GM23338 (cell line): ENCODE measurements around the gene PHKG2. TPM values are rescaled to one million over a fixed set of nuclear protein-coding genes. Genes with fewer than 3 reads are reported as not detected.

Experiments
- ATAC-seq: fragments of 200-7000 bp; cut with Tn5 transposase; 3 replicates; pipeline ENCODE4 v1.9.1; 2020
- DNase-seq: peaks from one replicate; pipeline ENCODE4 v3.0.0-alpha.2; 2015; ENCODE audit warnings: low spot score
- H2AFZ ChIP-seq: fragments of 200-600 bp; sonication (generic); 2 replicates; pipeline ENCODE4 v1.8.0; 2016; ENCODE audit warnings: antibody characterized with exemption, mild to moderate bottlenecking, moderate library complexity
- H3F3A ChIP-seq: fragments of 200-600 bp; sonication (generic); replicated peaks from 2 replicates; pipeline ENCODE4 v1.8.0; 2017; ENCODE audit warnings: antibody characterized with exemption, mixed run types, low read depth
- H3K27ac ChIP-seq: fragments of 200-600 bp; sonication (generic); 2 replicates; pipeline ENCODE4 v1.6.1; 2016; ENCODE audit warnings: low read depth
- H3K27me3 ChIP-seq: fragments of 200-600 bp; sonication (generic); 2 replicates; pipeline ENCODE4 v1.8.0; 2016; ENCODE audit warnings: mild to moderate bottlenecking, mixed run types, moderate library complexity; ENCODE audit not compliant: insufficient read depth
- H3K36me3 ChIP-seq: fragments of 200-600 bp; sonication (generic); 2 replicates; pipeline ENCODE4 v1.8.0; 2016; ENCODE audit warnings: mild to moderate bottlenecking; ENCODE audit not compliant: insufficient read depth
- H3K4me1 ChIP-seq: fragments of 200-600 bp; sonication (generic); 2 replicates; pipeline ENCODE4 v1.8.0; 2016; ENCODE audit warnings: mild to moderate bottlenecking, moderate library complexity; ENCODE audit not compliant: insufficient read depth
- H3K4me2 ChIP-seq: fragments of 200-600 bp; sonication (generic); 2 replicates; pipeline ENCODE4 v1.7.1; 2017; ENCODE audit warnings: mixed run types
- H3K4me3 ChIP-seq: fragments of 200-600 bp; sonication (generic); 2 replicates; pipeline ENCODE4 v1.6.1; 2016; ENCODE audit warnings: mixed run types
- H3K79me2 ChIP-seq: fragments of 200-600 bp; sonication (generic); replicated peaks from 2 replicates; pipeline ENCODE4 v1.8.0; 2017; ENCODE audit warnings: mild to moderate bottlenecking; ENCODE audit not compliant: insufficient read depth
- H3K9me2 ChIP-seq: fragments of 200-600 bp; sonication (generic); 2 replicates; pipeline ENCODE4 v1.8.0; 2017; ENCODE audit not compliant: insufficient read depth
- H4K20me1 ChIP-seq: fragments of 200-600 bp; sonication (generic); replicated peaks from 2 replicates; pipeline ENCODE4 v1.8.0; 2017; ENCODE audit warnings: mild to moderate bottlenecking; ENCODE audit not compliant: insufficient read depth
- H3K27ac Mint-ChIP-seq: 2 replicates; pipeline ENCODE4 v1.8.0; 2020; ENCODE audit warnings: inconsistent platforms, mild to moderate bottlenecking, moderate library complexity, mixed read lengths
- H3K27me3 Mint-ChIP-seq: 3 replicates; pipeline ENCODE4 v1.8.0; 2022; ENCODE audit warnings: low read depth, mild to moderate bottlenecking, moderate library complexity, mixed read lengths, inconsistent platforms; ENCODE audit not compliant: insufficient read depth, poor library complexity
- H3K36me3 Mint-ChIP-seq: 3 replicates; pipeline ENCODE4 v1.8.0; 2021; ENCODE audit warnings: low read depth, mild to moderate bottlenecking, inconsistent platforms, moderate library complexity, mixed read lengths
- H3K4me1 Mint-ChIP-seq: 3 replicates; pipeline ENCODE4 v1.8.0; 2020; ENCODE audit warnings: mild to moderate bottlenecking, inconsistent platforms, mixed read lengths
- H3K4me3 Mint-ChIP-seq: 3 replicates; pipeline ENCODE4 v1.8.0; 2021; ENCODE audit warnings: moderate library complexity, mild to moderate bottlenecking, inconsistent platforms, mixed read lengths
- H3K9me3 Mint-ChIP-seq: 3 replicates; pipeline ENCODE4 v1.8.0; 2020; ENCODE audit warnings: moderate library complexity, mild to moderate bottlenecking, inconsistent platforms, mixed read lengths
- CREB1 ChIP-seq: fragments of 250-450 bp; sonication (Bioruptor Pico); IDR thresholded peaks from 2 replicates; pipeline ENCODE4 v1.5.0; 2020; ENCODE audit warnings: low read depth, mild to moderate bottlenecking, moderate library complexity
- CTCF ChIP-seq, 2 experiments: fragments of 200-600 bp in 1 of 2; sonication (generic) in 1 of 2; conservative IDR thresholded peaks; 2 replicates each; pipeline versions ENCODE4 v1.5.1 to v1.6.1; 2016 to 2017; ENCODE audit warnings: antibody characterized with exemption in 2 of 2, low read depth in 2 of 2, mild to moderate bottlenecking in 2 of 2, moderate library complexity in 1 of 2
- EZH2 ChIP-seq: fragments of 200-600 bp; sonication (generic); IDR thresholded peaks from one replicate; pipeline ENCODE4 v1.8.0; 2017; ENCODE audit warnings: antibody characterized with exemption, mild to moderate bottlenecking, low read depth; ENCODE audit not compliant: unreplicated experiment
- EZH2phosphoT487 ChIP-seq: fragments of 200-600 bp; sonication (generic); IDR thresholded peaks from one replicate; pipeline ENCODE4 v1.8.1; 2018; ENCODE audit warnings: antibody characterized with exemption; ENCODE audit not compliant: unreplicated experiment
- JUNB ChIP-seq: IDR thresholded peaks from one replicate; pipeline ENCODE4 v1.6.1; 2016; ENCODE audit warnings: antibody characterized with exemption; ENCODE audit not compliant: unreplicated experiment
- NANOG ChIP-seq: IDR thresholded peaks from 2 replicates; pipeline ENCODE4 v1.6.1; 2016; ENCODE audit warnings: antibody characterized with exemption, borderline replicate concordance
- POLR2AphosphoS5 ChIP-seq: IDR thresholded peaks from 2 replicates; pipeline ENCODE4 v1.6.1; 2016; ENCODE audit warnings: antibody characterized with exemption, low read depth
- STAT1 ChIP-seq: IDR thresholded peaks from one replicate; pipeline ENCODE4 v1.6.1; 2016; ENCODE audit warnings: antibody characterized with exemption; ENCODE audit not compliant: unreplicated experiment
- ZNF114 ChIP-seq: fragments of 250-450 bp; sonication (Bioruptor Pico); IDR thresholded peaks from 2 replicates; pipeline ENCODE4 v1.5.0; 2020; ENCODE audit warnings: mild to moderate bottlenecking, moderate library complexity
- polyA plus RNA-seq: library from polyadenylated mRNA; unstranded; fragments of >200 nt; fragmentation: Nextera tagmentation; extraction: Ambion mirVana; gene quantifications from 2 replicates; pipeline ENCODE4 v1.2.1, GENCODE V29; 2016
- total RNA-seq: library from RNA; depleted of rRNA; stranded (reverse); fragments of >200 nt; shearing (Covaris generic); gene quantifications from 2 replicates; pipeline ENCODE4 v1.2.3, GENCODE V29; 2014
- TF ChIP-seq, protein P1 (sequence below): fragments of 250-450 bp; sonication (Bioruptor Pico); IDR thresholded peaks from 2 replicates; pipeline ENCODE4 v1.5.0; 2020; ENCODE audit warnings: mild to moderate bottlenecking, moderate library complexity

PHKG2 gene
- total and polyA plus RNA-seq, 2 experiments from 2014 or later = 26.9 to 27.0 TPM

- H3K9me2 ChIP-seq = no peaks in the 10 kb centered on the region
- peak overlapping the region; percentile 71 for H3K4me3 ChIP-seq
- peak overlapping the region; percentile 96 for H3K27ac Mint-ChIP-seq
- H3K4me1 Mint-ChIP-seq = peaks cover 8% of the 10 kb centered on the region
- peaks cover 4% of the 10 kb centered on the region; the same call in 1 of the 2 replicates for H3F3A ChIP-seq
- H3K27me3 Mint-ChIP-seq = peaks cover 16% of the 10 kb centered on the region
- TF ChIP-seq CREB1 (CRISPR knock-in tag) (peak; percentile 53), EZH2 (no peak), CTCF (conservative IDR thresholded peaks at IDR 0.05; ENCODE audit: low read depth in 2 of 2) (no peak)
- H3K4me3 Mint-ChIP-seq = peak overlapping the region; percentile 97
- no peak overlapping the region for H2AFZ ChIP-seq
- H3K36me3 Mint-ChIP-seq = peaks cover 34% of the 10 kb centered on the region
- no peaks in the 10 kb centered on the region; the same call in 1 of the 2 replicates for H4K20me1 ChIP-seq
- no peaks in the 10 kb centered on the region for H3K27me3 ChIP-seq
- H3K4me2 ChIP-seq = peak overlapping the region; percentile 73
- peaks cover 7% of the 10 kb centered on the region; the same call in 1 of the 2 replicates for H3K4me1 ChIP-seq
- no peak overlapping the region for H3K27ac ChIP-seq
- peak; percentile 70 for ATAC-seq
- peak; percentile 75 for DNase-seq
- H3K9me3 Mint-ChIP-seq = no peaks in the 10 kb centered on the region
- peaks cover 5% of the 10 kb centered on the region; the same call in 1 of the 2 replicates for H3K36me3 ChIP-seq
- peaks cover 15% of the 10 kb centered on the region for H3K79me2 ChIP-seq
Measured at GRCh38 chr16:30748634-30749445, 615 bp downstream of the PHKG2 start.

DNA sequence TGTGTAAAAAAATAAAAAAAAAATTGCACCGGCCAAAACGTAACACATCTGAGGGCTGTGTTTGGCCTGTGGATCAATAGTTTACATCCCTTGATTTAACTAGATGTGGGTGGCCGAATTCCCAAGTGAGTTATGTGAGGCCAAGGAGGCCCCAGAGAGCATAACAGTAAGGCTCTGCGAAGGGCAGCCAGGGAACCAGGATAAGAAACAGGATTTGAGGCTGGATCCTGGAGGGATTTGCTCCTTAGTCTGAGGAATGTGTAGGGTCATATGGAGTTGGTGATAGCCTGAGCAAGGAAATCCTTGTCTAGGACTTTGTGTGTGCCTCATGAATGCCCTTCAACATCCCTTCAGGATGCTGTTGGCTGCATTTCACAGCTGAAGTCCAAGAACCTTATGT lies 2.0 kb downstream of the PHKG2 start:
- peaks cover under 1% of the 10 kb centered on the region; the same call in 1 of the 2 replicates for H3F3A ChIP-seq
- H3K36me3 Mint-ChIP-seq = peaks cover 35% of the 10 kb centered on the region
- TF ChIP-seq STAT1 = no peak
- TF ChIP-seq JUNB = no peak
- TF ChIP-seq POLR2AphosphoS5 = no peak
- TF ChIP-seq ZNF114 (CRISPR knock-in tag) = no peak
- no peak for TF ChIP-seq CREB1 (CRISPR knock-in tag)
- no peak for TF ChIP-seq CTCF (conservative IDR thresholded peaks at IDR 0.05; ENCODE audit: low read depth in 2 of 2)
- TF ChIP-seq, protein P1, sequence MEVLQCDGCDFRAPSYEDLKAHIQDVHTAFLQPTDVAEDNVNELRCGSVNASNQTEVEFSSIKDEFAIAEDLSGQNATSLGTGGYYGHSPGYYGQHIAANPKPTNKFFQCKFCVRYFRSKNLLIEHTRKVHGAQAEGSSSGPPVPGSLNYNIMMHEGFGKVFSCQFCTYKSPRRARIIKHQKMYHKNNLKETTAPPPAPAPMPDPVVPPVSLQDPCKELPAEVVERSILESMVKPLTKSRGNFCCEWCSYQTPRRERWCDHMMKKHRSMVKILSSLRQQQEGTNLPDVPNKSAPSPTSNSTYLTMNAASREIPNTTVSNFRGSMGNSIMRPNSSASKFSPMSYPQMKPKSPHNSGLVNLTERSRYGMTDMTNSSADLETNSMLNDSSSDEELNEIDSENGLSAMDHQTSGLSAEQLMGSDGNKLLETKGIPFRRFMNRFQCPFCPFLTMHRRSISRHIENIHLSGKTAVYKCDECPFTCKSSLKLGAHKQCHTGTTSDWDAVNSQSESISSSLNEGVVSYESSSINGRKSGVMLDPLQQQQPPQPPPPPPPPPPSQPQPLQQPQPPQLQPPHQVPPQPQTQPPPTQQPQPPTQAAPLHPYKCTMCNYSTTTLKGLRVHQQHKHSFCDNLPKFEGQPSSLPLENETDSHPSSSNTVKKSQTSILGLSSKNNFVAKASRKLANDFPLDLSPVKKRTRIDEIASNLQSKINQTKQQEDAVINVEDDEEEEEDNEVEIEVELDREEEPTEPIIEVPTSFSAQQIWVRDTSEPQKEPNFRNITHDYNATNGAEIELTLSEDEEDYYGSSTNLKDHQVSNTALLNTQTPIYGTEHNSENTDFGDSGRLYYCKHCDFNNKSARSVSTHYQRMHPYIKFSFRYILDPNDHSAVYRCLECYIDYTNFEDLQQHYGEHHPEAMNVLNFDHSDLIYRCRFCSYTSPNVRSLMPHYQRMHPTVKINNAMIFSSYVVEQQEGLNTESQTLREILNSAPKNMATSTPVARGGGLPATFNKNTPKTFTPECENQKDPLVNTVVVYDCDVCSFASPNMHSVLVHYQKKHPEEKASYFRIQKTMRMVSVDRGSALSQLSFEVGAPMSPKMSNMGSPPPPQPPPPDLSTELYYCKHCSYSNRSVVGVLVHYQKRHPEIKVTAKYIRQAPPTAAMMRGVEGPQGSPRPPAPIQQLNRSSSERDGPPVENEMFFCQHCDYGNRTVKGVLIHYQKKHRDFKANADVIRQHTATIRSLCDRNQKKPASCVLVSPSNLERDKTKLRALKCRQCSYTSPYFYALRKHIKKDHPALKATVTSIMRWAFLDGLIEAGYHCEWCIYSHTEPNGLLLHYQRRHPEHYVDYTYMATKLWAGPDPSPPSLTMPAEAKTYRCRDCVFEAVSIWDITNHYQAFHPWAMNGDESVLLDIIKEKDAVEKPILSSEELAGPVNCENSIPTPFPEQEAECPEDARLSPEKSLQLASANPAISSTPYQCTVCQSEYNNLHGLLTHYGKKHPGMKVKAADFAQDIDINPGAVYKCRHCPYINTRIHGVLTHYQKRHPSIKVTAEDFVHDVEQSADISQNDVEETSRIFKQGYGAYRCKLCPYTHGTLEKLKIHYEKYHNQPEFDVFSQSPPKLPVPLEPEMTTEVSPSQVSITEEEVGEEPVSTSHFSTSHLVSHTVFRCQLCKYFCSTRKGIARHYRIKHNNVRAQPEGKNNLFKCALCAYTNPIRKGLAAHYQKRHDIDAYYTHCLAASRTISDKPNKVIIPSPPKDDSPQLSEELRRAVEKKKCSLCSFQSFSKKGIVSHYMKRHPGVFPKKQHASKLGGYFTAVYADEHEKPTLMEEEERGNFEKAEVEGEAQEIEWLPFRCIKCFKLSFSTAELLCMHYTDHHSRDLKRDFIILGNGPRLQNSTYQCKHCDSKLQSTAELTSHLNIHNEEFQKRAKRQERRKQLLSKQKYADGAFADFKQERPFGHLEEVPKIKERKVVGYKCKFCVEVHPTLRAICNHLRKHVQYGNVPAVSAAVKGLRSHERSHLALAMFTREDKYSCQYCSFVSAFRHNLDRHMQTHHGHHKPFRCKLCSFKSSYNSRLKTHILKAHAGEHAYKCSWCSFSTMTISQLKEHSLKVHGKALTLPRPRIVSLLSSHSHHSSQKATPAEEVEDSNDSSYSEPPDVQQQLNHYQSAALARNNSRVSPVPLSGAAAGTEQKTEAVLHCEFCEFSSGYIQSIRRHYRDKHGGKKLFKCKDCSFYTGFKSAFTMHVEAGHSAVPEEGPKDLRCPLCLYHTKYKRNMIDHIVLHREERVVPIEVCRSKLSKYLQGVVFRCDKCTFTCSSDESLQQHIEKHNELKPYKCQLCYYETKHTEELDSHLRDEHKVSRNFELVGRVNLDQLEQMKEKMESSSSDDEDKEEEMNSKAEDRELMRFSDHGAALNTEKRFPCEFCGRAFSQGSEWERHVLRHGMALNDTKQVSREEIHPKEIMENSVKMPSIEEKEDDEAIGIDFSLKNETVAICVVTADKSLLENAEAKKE (CRISPR knock-in tag) = no peak
- TF ChIP-seq NANOG = no peak
- no peak for TF ChIP-seq EZH2phosphoT487

More for the DNA sequence above, 2.0 kb downstream of the PHKG2 start:
- Histone ChIP-seq H3K27ac (no peak overlapping the region), H2AFZ (no peak overlapping the region), H3K4me3 (no peak overlapping the region), H3K36me3 (peaks cover 7% of the 10 kb centered on the region; the same call in 1 of the 2 replicates), H3K4me2 (no peak overlapping the region), H4K20me1 (no peaks in the 10 kb centered on the region; the same call in 1 of the 2 replicates), H3K79me2 (peaks cover 15% of the 10 kb centered on the region), H3K9me2 (no peaks in the 10 kb centered on the region), H3K27me3 (no peaks in the 10 kb centered on the region), H3K4me1 (peaks cover 7% of the 10 kb centered on the region; the same call in 1 of the 2 replicates)
- Mint-ChIP-seq H3K4me3 (peak overlapping the region; percentile 97), H3K27ac (no peak overlapping the region), H3K4me1 (peaks cover 8% of the 10 kb centered on the region), H3K9me3 (no peaks in the 10 kb centered on the region), H3K27me3 (peaks cover 16% of the 10 kb centered on the region)
- no peak for ATAC-seq
- DNase-seq = no peak
